SK-N-DZ (cell line): ENCODE data around the gene NDUFAF3.

Experiments
- DNase-seq: peaks from one replicate; pipeline ENCODE4 v3.0.0-alpha.2; 2015; ENCODE audit warnings: low spot score
- small RNA-seq, 2 experiments: library from RNA; depleted of rRNA; stranded (forward); fragments of <200 nt; gene quantifications; one replicate each; pipeline ENCODE3, GENCODE V24; 2014

Gene NDUFAF3

DNA sequence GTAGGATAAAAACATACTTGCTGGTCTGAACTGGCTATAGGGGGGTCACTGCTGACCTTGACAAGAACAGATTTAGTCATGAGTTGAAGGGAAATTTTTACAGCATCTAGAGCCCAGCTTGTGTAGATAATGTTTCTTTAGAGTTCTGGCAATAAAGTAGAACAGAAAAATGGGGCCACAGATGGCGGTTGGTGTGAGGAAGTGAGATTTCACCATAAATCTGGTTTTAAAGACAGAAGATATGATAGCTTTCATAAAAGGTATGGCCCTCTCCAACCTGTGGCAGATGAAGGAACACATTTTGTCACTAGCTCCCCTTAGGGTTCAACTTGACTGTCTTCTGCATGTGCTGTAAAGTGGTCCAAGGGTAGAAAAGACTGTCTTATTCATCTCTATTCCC, 31.6 kb downstream of the NDUFAF3 start:
- no peak for DNase-seq

DNA sequence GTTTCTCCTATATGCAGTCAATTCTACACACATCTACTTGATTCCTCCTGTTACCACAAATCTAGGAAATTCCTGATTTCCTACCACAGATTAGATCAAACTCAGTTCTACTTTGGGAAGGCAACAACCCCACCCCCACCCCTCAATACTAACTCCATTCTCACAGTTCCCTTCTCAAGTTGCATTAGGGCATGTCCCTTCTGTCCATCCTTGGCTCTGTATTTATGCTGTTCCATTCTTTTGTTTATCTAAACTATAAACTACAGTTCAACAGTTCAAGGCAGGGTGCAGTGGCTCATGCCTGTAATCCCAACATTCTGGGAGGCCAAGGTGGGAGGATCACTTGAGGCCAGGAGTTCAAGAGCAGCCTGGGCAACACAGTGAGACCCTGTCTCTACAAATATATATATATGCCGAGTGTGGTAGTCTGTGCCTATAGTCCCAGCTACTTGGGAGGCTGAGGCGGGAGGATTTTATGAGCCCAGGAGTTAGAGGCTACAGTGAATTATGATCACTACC, 32.5 kb downstream of the NDUFAF3 start:
- no peak for DNase-seq

DNA sequence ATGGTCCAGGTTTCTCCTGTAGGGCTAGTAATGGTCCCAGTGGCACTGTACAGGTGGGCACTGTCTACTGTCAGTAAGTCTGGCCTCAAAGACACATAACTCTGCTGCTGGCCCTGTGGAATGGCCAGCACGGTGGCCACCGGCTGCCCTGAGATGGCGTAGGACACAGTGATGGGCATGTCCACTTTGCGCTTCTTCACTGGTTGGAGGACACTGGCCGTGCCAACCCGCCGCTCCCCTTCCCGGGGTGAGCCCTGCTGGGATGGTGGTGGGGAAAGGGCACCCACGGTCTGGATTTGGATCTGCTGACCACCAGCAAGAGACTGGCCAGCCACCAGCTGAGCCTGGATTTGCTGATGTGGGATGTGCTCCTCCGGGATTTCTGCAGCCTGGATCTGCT, 35.3 kb downstream of the NDUFAF3 start:
- no peak for DNase-seq

DNA sequence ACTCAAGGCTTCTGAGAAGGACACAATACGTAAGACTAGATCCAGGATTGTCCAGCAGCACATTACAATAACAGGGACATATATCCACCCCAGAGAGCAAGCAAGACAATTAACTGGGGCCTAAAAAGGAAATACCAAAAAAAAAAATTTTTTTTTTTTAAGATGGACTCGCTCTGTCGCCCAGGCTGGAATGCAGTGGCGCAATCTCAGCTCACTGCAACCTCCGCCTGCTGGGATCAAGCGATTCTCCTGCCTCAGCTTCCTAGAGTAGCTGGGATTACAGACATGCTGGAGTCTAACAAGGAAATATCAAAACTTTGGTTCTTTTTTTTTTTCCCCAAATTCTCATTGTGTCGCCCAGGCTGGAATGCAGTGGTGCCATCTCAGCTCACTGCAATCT, 36.1 kb downstream of the NDUFAF3 start:
- no peak for DNase-seq

Small RNAs within 50 kb of the gene (small RNA-seq; reads per million reads assigned to genes)
- 396 to 1,795 reads per million in 2 experiments for gene MIR191
- 9.0 to 86.9 reads per million in 2 experiments for gene MIR425
